ENCODE measurements around the gene ARHGAP24.
"Not testable (repeated sequence)": the region's sequence is repeated elsewhere in the genome, so short reads cannot be mapped to it uniquely, and the experiment has no call there.

Gene ARHGAP24

GRCh38 chr4:85956293-85956945, 481.5 kb downstream of the ARHGAP24 start:
- DNase-seq (ENCODE audit: low spot score), result no peak

- DNase-seq (ENCODE audit: low spot score), result no peak
These were observed 486.9 kb downstream of the ARHGAP24 start for GRCh38 chr4:85961887-85962286.

- DNase-seq (ENCODE audit: low spot score), result no peak
These were observed 488.3 kb downstream of the ARHGAP24 start for GRCh38 chr4:85963231-85963630.

- DNase-seq (ENCODE audit: low spot score), result no peak
These were observed 489.3 kb downstream of the ARHGAP24 start for GRCh38 chr4:85964298-85964697.

- DNase-seq (ENCODE audit: low spot score), result not testable (repeated sequence)
These were observed 490.1 kb downstream of the ARHGAP24 start for GRCh38 chr4:85965017-85965416.

GRCh38 chr4:85965529-85965928, 490.6 kb downstream of the ARHGAP24 start:
- no peak for DNase-seq (ENCODE audit: low spot score)

GRCh38 chr4:85966373-85966772, 491.4 kb downstream of the ARHGAP24 start:
- no peak for DNase-seq (ENCODE audit: low spot score)

- no peak for DNase-seq (ENCODE audit: low spot score)
These were observed 492.9 kb downstream of the ARHGAP24 start for GRCh38 chr4:85967872-85968271.

- DNase-seq (ENCODE audit: low spot score), result peak; percentile 53
These were observed 494.2 kb downstream of the ARHGAP24 start for GRCh38 chr4:85968945-85969819.

- no peak for DNase-seq (ENCODE audit: low spot score)
These were observed 495.6 kb downstream of the ARHGAP24 start for GRCh38 chr4:85970535-85970934.

- DNase-seq (ENCODE audit: low spot score), result no peak
These were observed 504.3 kb downstream of the ARHGAP24 start for GRCh38 chr4:85979276-85979675.

GRCh38 chr4:85986266-85986665, 511.3 kb downstream of the ARHGAP24 start:
- DNase-seq (ENCODE audit: low spot score), result no peak

GRCh38 chr4:85993641-85994040, 518.7 kb downstream of the ARHGAP24 start:
- DNase-seq (ENCODE audit: low spot score), result no peak

- DNase-seq (ENCODE audit: low spot score), result peak; percentile 1
These were observed 519.6 kb downstream of the ARHGAP24 start for GRCh38 chr4:85994576-85994975.

- no peak for DNase-seq (ENCODE audit: low spot score)
These were observed 520.4 kb downstream of the ARHGAP24 start for GRCh38 chr4:85995361-85995760.

- DNase-seq (ENCODE audit: low spot score), result no peak
These were observed 526.6 kb downstream of the ARHGAP24 start for GRCh38 chr4:86001591-86001990.

GRCh38 chr4:86004030-86004429, 529.1 kb downstream of the ARHGAP24 start:
- DNase-seq (ENCODE audit: low spot score), result no peak

- DNase-seq (ENCODE audit: low spot score), result no peak
These were observed 531.1 kb downstream of the ARHGAP24 start for GRCh38 chr4:86006057-86006456.

- no peak for DNase-seq (ENCODE audit: low spot score)
These were observed 532.1 kb downstream of the ARHGAP24 start for GRCh38 chr4:86007042-86007441.

- DNase-seq (ENCODE audit: low spot score), result no peak
These were observed 536.2 kb downstream of the ARHGAP24 start for GRCh38 chr4:86011117-86011516.

- DNase-seq (ENCODE audit: low spot score), result no peak
These were observed 538.7 kb downstream of the ARHGAP24 start for GRCh38 chr4:86013621-86014020.

GRCh38 chr4:86014599-86014998, 539.6 kb downstream of the ARHGAP24 start:
- DNase-seq (ENCODE audit: low spot score), result no peak

All from RKO (cell line).